Gastrocnemius medialis (tissue), 4 donors: ENCODE measurements around the gene DNMT1. TPM values are rescaled to one million over a fixed set of nuclear protein-coding genes. Genes with fewer than 3 reads are reported as not detected.
A peak's percentile ranks its signal among the peaks of the same experiment; 100 is the strongest.

ENCODE experiments used
- ATAC-seq, 2 donors: fragments of 150-250 bp; one replicate each; pipeline ENCODE4 v1.9.1; 2016
- DNase-seq, 2 donors: peaks; one replicate each; pipeline ENCODE4 v3.0.0-alpha.2; 2019
- H3K27ac ChIP-seq, 4 donors: fragments of 200-600 bp; sonication (generic); 1 replicate in 1 of 4; 2 replicates in 3 of 4; pipeline ENCODE4 v1.5.1; 2016 to 2018; ENCODE audit warnings: mild to moderate bottlenecking in 2 of 4, moderate library complexity in 1 of 4
- H3K27me3 ChIP-seq, 3 donors: fragments of 200-600 bp; sonication (generic) in 2 of 3; 1 replicate in 1 of 3; 2 replicates in 2 of 3; pipeline versions ENCODE4 v1.5.1 to v1.6.0; 2016 to 2019; ENCODE audit warnings: mild to moderate bottlenecking in 1 of 3, moderate library complexity in 1 of 3
- H3K36me3 ChIP-seq, 2 donors: fragments of 200-600 bp; sonication (generic) in 1 of 2; one replicate each; pipeline ENCODE4 v1.5.1; 2017 to 2018
- H3K4me1 ChIP-seq, 2 donors: fragments of 200-600 bp; sonication (generic) in 1 of 2; one replicate each; pipeline ENCODE4 v1.5.1; 2016 to 2017; ENCODE audit warnings: mild to moderate bottlenecking in 2 of 2
- H3K4me3 ChIP-seq, 4 donors: fragments of 200-600 bp; sonication (generic) in 3 of 4; 1 replicate in 1 of 4; 2 replicates in 3 of 4; pipeline ENCODE4 v1.5.1; 2016 to 2019; ENCODE audit warnings: mild to moderate bottlenecking in 2 of 4
- H3K9me3 ChIP-seq, 3 donors: fragments of 200-600 bp; sonication (generic) in 2 of 3; 1 replicate in 1 of 3; 2 replicates in 2 of 3; pipeline ENCODE4 v1.5.1; 2016 to 2019
- CTCF ChIP-seq, 5 experiments: fragments of 450-650 bp in 3 of 5; fragments of 200-600 bp in 2 of 5; sonication (generic) in 2 of 5; IDR thresholded peaks in 4 of 5; conservative IDR thresholded peaks in 1 of 5; 1 replicate in 4 of 5; 2 replicates in 1 of 5; pipeline ENCODE4 v1.5.1; 2016 to 2019; ENCODE audit warnings: antibody characterized with exemption in 5 of 5, mild to moderate bottlenecking in 3 of 5, moderate library complexity in 3 of 5
- POLR2A ChIP-seq, 2 donors: fragments of 450-650 bp; IDR thresholded peaks; one replicate each; pipeline ENCODE4 v1.6.1; 2017; ENCODE audit warnings: antibody characterized with exemption in 2 of 2, mild to moderate bottlenecking in 2 of 2, moderate library complexity in 2 of 2
- in situ Hi-C, 4 donors: fragments of 200-750 bp; cut with MboI; loops; one replicate each; pipeline versions ENCODE4 v1.15.0 to v1.8.0; 2017; ENCODE audit warnings: low sequenced_read_pairs in 4 of 4
- intact Hi-C: fragments of 100-400 bp; cut with DNase I; formaldehyde crosslinking; loops from one replicate; pipeline ENCODE4 v1.15.1; 2023; ENCODE audit warnings: low total_unique reads
- total RNA-seq, 4 donors: library from RNA; depleted of rRNA; stranded (reverse); fragments of >200 nt; gene quantifications; one replicate each; pipeline versions ENCODE4 v1.1.0 to v1.2.3, GENCODE V29; 2016

DNMT1 gene
- total RNA-seq, 4 donors from 2014 or later = 11.5 to 43.0 (median 17.7) TPM

GRCh38 chr19:10227026-10227971 lies 32.5 kb upstream of the DNMT1 start:
- Histone ChIP-seq H3K9me3 (no peaks in the 10 kb centered on the region), H3K27ac (peak overlapping the region; percentile 54 to 64 (median 60)), H3K4me1 (peaks cover 3 to 13% of the 10 kb centered on the region in 2 donors), H3K36me3 (no peaks in the 10 kb centered on the region), H3K27me3 (peaks cover 8 to 25% (median 19%) of the 10 kb centered on the region in 3 donors), H3K4me3 (no peak overlapping the region)
- DNase-seq = peak in 1 of 2 donors; percentile 49
- in situ Hi-C loops (loop anchor here in 2 of 4 donors (25.0 kb wide), 1 partner anchor 290 kb away; the partner anchor contains the start of gene OLFM2 (in 2 of the 2)), intact Hi-C loops (loop anchor here (5.0 kb wide), 1 partner anchor 35 kb away; the partner anchor contains the start of gene DNMT1)
- peak in 1 of 2 donors; percentile 29 for ATAC-seq
- TF ChIP-seq POLR2A (IDR thresholded peaks at IDR 0.05) = no peak
- no peak for TF ChIP-seq CTCF (IDR thresholded peaks at IDR 0.05 in 4 of 5, conservative IDR thresholded peaks at IDR 0.05 in 1 of 5)

- Histone ChIP-seq H3K27me3 (peaks cover 8 to 25% (median 19%) of the 10 kb centered on the region in 3 donors), H3K36me3 (no peaks in the 10 kb centered on the region), H3K9me3 (no peaks in the 10 kb centered on the region), H3K4me1 (peaks cover 3 to 13% of the 10 kb centered on the region in 2 donors), H3K4me3 (no peak overlapping the region), H3K27ac (peak overlapping the region; percentile 54 to 64 (median 60))
- in situ Hi-C loops = loop anchor here in 2 of 4 donors (25.0 kb wide), 1 partner anchor 289 kb away; the partner anchor contains the start of gene OLFM2 (in 2 of the 2)
- TF ChIP-seq CTCF (IDR thresholded peaks at IDR 0.05 in 4 of 5, conservative IDR thresholded peaks at IDR 0.05 in 1 of 5) = no peak
- no peak for TF ChIP-seq POLR2A (IDR thresholded peaks at IDR 0.05)
- DNase-seq = peak; percentile 54 to 70
- intact Hi-C loops = loop anchor here (5.0 kb wide), 1 partner anchor 34 kb away; the partner anchor contains the start of gene DNMT1
- ATAC-seq = peak; percentile 60 to 70
Measured at GRCh38 chr19:10226376-10227025, 31.7 kb upstream of the DNMT1 start.

- no peak for ATAC-seq
- H3K4me3 ChIP-seq = no peak overlapping the region
- peak overlapping the region; percentile 54 to 64 (median 60) for H3K27ac ChIP-seq
Measured at GRCh38 chr19:10226021-10226375, 31.2 kb upstream of the DNMT1 start.

More at GRCh38 chr19:10226021-10226375, 31.2 kb upstream of the DNMT1 start:
- no peak for DNase-seq
- peaks cover 3 to 13% of the 10 kb centered on the region in 2 donors for H3K4me1 ChIP-seq
- no peaks in the 10 kb centered on the region for H3K9me3 ChIP-seq
- peaks cover 5 to 21% (median 15%) of the 10 kb centered on the region in 3 donors for H3K27me3 ChIP-seq
- TF ChIP-seq CTCF (IDR thresholded peaks at IDR 0.05 in 4 of 5, conservative IDR thresholded peaks at IDR 0.05 in 1 of 5) (no peak), POLR2A (IDR thresholded peaks at IDR 0.05) (no peak)
- in situ Hi-C loops (loop anchor here in 2 of 4 donors (25.0 kb wide), 1 partner anchor 289 kb away; the partner anchor contains the start of gene OLFM2 (in 2 of the 2)), intact Hi-C loops (loop anchor here (5.0 kb wide), 1 partner anchor 34 kb away; the partner anchor contains the start of gene DNMT1)
- H3K36me3 ChIP-seq = no peaks in the 10 kb centered on the region
